Epithelial cell of esophagus (primary cell): Measurements from ENCODE around the gene MCOLN2.
A peak's percentile ranks its signal among the peaks of the same experiment; 100 is the strongest.

Experiments
- DNase-seq: peaks from one replicate; pipeline ENCODE4 v3.0.0; 2010; ENCODE audit warnings: low read depth
- H3K4me3 ChIP-seq: 2 replicates; pipeline ENCODE4 v1.5.1; 2011; ENCODE audit warnings: mild to moderate bottlenecking, low read length, control low read depth
- TF ChIP-seq, protein P1 (sequence below): IDR thresholded peaks from 2 replicates; pipeline ENCODE4 v1.5.1; 2011; ENCODE audit warnings: low read depth, mild to moderate bottlenecking, low read length, control low read depth, inconsistent platforms; ENCODE audit not compliant: insufficient read depth; ENCODE audit errors: missing control alignments

MCOLN2 gene

DNA sequence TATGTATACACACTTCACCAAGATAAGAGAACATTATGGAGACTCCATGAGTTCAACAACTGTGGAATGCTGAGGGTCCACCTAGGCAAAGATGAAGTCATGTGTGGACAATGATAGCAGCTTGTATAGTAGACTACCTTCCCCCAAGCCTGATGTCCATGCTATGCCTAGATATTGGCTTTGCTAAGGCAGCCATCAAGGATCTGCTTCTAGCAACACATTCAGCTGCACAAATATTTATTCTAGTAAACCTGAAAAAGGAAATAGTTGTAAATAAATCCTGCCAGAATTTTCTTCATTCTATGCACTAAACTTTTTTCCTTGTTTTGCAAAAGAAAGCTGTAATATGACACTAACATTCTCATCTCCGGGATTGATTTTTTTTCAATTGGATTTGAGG is 96.9 kb downstream of the MCOLN2 start:
- H3K4me3 ChIP-seq, result no peak overlapping the region
- DNase-seq, result no peak
- TF ChIP-seq, protein P1, sequence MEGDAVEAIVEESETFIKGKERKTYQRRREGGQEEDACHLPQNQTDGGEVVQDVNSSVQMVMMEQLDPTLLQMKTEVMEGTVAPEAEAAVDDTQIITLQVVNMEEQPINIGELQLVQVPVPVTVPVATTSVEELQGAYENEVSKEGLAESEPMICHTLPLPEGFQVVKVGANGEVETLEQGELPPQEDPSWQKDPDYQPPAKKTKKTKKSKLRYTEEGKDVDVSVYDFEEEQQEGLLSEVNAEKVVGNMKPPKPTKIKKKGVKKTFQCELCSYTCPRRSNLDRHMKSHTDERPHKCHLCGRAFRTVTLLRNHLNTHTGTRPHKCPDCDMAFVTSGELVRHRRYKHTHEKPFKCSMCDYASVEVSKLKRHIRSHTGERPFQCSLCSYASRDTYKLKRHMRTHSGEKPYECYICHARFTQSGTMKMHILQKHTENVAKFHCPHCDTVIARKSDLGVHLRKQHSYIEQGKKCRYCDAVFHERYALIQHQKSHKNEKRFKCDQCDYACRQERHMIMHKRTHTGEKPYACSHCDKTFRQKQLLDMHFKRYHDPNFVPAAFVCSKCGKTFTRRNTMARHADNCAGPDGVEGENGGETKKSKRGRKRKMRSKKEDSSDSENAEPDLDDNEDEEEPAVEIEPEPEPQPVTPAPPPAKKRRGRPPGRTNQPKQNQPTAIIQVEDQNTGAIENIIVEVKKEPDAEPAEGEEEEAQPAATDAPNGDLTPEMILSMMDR, result no peak

DNA sequence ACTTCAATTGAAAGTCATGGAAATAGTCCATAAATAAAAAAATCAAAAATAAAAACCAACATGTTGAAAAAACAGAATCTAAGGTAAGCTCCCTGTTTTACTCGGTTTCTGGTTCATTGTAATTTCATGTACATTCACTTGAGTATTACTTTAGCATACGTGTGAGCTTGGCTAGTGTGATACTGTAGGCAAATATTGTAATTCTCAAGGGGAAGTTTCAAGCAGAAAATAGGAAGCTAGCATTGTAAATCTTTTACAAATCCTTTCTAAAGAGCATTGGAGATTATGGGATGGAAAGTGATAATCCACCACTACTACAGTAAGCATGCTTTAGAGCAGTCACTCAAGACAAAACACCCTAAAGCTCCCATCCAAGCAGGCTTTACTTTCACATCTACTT is 100.6 kb downstream of the MCOLN2 start:
- TF ChIP-seq, protein P1, result no peak
- H3K4me3 ChIP-seq, result no peak overlapping the region
- DNase-seq, result no peak

DNA sequence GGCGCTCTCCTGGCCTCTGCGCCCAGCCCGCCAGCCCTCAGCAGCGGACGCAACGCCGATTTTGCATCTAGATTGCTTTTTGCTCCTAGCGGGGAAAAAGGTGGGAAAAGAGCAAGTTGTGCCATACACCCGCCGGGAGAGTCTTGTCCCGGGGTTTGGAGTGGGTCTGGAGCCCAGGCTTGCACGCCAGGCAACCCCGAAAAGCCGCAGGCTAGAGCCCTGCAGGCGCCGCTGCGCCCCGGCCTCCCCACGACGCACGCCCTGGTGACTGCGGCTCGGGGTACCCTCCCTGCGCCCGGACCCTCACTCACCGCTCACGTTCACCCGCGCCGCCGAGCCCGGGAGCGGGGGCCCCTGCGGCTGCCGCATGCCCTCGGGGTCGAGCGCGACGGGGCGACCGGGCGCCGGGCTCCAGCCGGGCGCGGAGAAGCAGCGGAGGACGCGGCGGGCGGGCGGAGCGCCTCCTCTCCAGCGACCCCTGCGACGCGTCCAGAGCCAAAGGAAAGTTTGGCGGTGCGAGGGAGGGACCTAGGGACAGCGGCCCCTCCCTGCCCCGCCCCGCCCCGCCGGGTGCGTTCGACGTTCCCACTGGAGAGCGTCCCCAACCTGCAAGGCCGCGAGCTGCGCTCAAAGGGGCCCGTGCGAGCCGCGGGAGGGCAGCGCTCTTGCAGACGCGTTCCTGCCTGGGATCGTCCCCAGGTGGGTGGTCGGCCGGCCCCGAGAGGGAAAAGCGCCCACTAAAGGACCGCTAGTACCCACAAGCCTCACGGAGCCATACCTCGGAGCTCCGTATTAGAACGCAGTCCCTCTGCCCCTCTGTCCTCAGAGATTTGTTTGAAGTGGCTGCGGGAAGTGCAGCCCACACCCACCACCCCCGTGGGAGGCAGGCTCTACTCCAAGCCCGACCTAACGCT is 104.0 kb downstream of the MCOLN2 start, which contains the start of gene LPAR3:
TSS of gene LPAR3 (minus strand) at position 502 of the 914 bp plus-strand sequence. CDS start 27,086 bp downstream, outside the sequence.
- TF ChIP-seq, protein P1, result peak; percentile 4
- H3K4me3 ChIP-seq, result peak within 1 kb of the TSS; percentile 80
- peak; percentile 65 for DNase-seq

DNA sequence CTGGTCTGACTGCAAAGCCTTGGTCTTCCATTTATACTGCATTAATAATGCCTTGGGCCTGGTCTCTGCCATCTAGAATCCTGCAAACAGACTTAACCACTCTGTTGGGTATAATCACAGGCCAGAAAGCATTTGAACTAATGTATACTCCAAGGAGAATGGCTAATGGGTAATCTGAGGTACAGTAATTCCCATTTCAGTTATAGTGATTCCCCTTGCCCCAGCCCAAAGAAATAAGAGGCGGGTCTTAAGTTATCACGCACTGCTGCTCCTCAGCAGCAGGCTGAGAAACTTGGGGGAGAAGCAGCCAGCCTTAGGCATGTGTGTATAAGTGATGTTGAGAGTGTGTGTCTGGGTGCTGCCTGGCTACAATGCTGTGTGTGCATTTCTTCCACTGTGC is 106.3 kb downstream of the MCOLN2 start:
- TF ChIP-seq, protein P1, result no peak
- no peak overlapping the region for H3K4me3 ChIP-seq
- no peak for DNase-seq

DNA sequence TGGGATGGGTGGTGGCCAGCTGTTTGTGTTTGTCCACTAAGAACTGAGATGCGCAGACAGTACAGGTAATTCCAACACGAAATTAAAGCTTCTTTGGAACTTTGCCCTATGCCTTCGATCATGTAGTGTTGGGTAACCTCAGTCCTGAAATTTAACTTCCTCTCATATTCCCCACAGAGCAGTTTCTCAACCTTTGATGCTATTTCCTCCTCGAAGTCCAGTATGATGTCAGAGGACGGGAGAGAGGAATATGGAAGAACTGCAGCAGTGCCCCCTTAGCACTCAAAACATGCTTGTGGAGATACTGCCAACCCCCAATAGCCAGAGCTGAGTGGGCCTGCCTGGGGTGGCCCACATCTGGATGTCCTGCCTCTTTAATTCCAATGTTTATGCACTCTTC is 107.5 kb downstream of the MCOLN2 start:
- TF ChIP-seq, protein P1, result no peak
- peak; percentile 46 for DNase-seq
- H3K4me3 ChIP-seq, result no peak overlapping the region

DNA sequence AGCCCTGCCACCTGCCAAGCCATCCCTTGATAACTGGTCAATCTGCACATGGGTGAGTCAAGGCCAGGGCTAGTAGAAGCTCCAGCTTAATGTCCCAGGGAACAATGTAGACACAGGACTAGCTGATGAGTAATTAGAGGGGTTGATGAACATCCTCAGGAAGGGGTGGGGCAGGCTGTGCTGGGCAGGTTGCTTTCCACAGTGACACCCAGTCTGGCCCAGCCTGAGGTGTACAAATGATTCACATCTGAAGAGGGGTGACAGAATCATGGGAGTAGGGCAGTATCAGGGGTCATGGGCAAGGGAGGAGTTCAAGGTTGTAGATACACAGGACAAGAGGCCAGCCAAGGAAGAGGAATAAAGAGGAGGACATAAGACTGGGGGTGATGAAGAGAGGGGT is 108.2 kb downstream of the MCOLN2 start:
- TF ChIP-seq, protein P1, result no peak
- no peak overlapping the region for H3K4me3 ChIP-seq
- DNase-seq, result peak; percentile 94
